Sigmoid colon (tissue), 4 donors: ENCODE results near the gene IRX6.

Experiments used
- CTCF ChIP-seq, 4 experiments: fragments of 450-650 bp in 3 of 4; fragments of 200-600 bp in 1 of 4; IDR thresholded peaks; one replicate each; pipeline ENCODE4 v1.5.1; 2016 to 2019; ENCODE audit warnings: antibody characterized with exemption in 4 of 4, mild to moderate bottlenecking in 3 of 4, moderate library complexity in 2 of 4
- EP300 ChIP-seq, 4 donors: sonication (generic); formaldehyde crosslinking; IDR thresholded peaks; one replicate each; pipeline ENCODE4 v1.6.1; 2017; ENCODE audit warnings: antibody characterized with exemption in 4 of 4

- TF ChIP-seq CTCF (IDR thresholded peaks at IDR 0.05) (no peak), EP300 (IDR thresholded peaks at IDR 0.05) (no peak)
Measured at GRCh38 chr16:55373489-55373832, 49.5 kb downstream of the IRX6 start.
